Left lung (tissue), 10 donors: Measurements from ENCODE around the gene PREPL. TPM values are rescaled to one million over a fixed set of nuclear protein-coding genes. Genes with fewer than 3 reads are reported as not detected.

ENCODE experiments used
- ATAC-seq: fragments of 200-7000 bp; cut with Tn5 transposase; one replicate; pipeline ENCODE4 v1.9.1; 2020; ENCODE audit warnings: moderate library complexity
- DNase-seq, 4 donors: peaks; one replicate each; pipeline ENCODE4 v3.0.0-alpha.2; 2013 to 2020
- H3K27ac ChIP-seq, 2 donors: fragments of 200-600 bp; sonication (generic) in 1 of 2; one replicate each; pipeline versions ENCODE4 v1.5.0 to v1.8.0; 2020 to 2021
- H3K27me3 ChIP-seq, 2 donors: fragments of 200-600 bp; sonication (generic) in 1 of 2; one replicate each; pipeline versions ENCODE4 v1.5.0 to v1.8.0; 2020 to 2021
- H3K36me3 ChIP-seq, 2 donors: fragments of 200-600 bp; sonication (generic) in 1 of 2; one replicate each; pipeline versions ENCODE4 v1.5.0 to v1.8.0; 2020 to 2021
- H3K4me1 ChIP-seq, 2 donors: fragments of 200-600 bp; one replicate each; pipeline ENCODE4 v1.8.0; 2021
- H3K4me3 ChIP-seq, 2 donors: fragments of 200-600 bp; sonication (generic) in 1 of 2; one replicate each; pipeline versions ENCODE4 v1.5.0 to v1.8.0; 2020 to 2021; ENCODE audit warnings: mild to moderate bottlenecking in 1 of 2
- H3K9me3 ChIP-seq, 2 donors: fragments of 200-600 bp; sonication (generic) in 1 of 2; one replicate each; pipeline versions ENCODE4 v1.5.0 to v1.8.0; 2020 to 2021
- CTCF ChIP-seq, 2 donors: fragments of 200-600 bp; sonication (generic) in 1 of 2; IDR thresholded peaks; one replicate each; pipeline versions ENCODE4 v1.5.0 to v1.8.0; 2021; ENCODE audit warnings: antibody characterized with exemption in 2 of 2
- intact Hi-C, 2 donors: fragments of 100-400 bp; cut with DNase I; formaldehyde crosslinking; loops; one replicate each; pipeline versions ENCODE4 v1.11.2 to v1.14.2; 2022
- polyA plus RNA-seq, 6 donors: library from polyadenylated mRNA; unstranded; fragments of 120-200 nt; gene quantifications; one replicate each; pipeline ENCODE4 v1.2.1, GENCODE V29; 2013; ENCODE audit not compliant: insufficient read length in 6 of 6
- total RNA-seq, 2 donors: library from RNA; stranded (reverse); fragmentation: NEBNext Ultra II Directional; extraction: Animal tissue kit (Norgen Biotek cat#: 25700); gene quantifications; one replicate each; pipeline ENCODE4 v1.2.1, GENCODE V29; 2021
- donor health status: DM: no; HTN: yes; CAD: no.
- donor health status: DM: no; HTN: no; CAD: no.

The PREPL gene
- total and polyA plus RNA-seq, 8 donors: 46.0 to 116 (median 90.5) TPM

- no peak for TF ChIP-seq CTCF (IDR thresholded peaks at IDR 0.05)
- Histone ChIP-seq H3K4me1 (no peaks in the 10 kb centered on the region), H3K36me3 (no peaks in the 10 kb centered on the region), H3K4me3 (no peak overlapping the region), H3K27ac (no peak overlapping the region), H3K9me3 (no peaks in the 10 kb centered on the region), H3K27me3 (no peaks in the 10 kb centered on the region)
- DNase-seq (no peak), ATAC-seq (no peak)
- intact Hi-C loops: no loop called here
Observed at GRCh38 chr2:44371445-44371844, 10.2 kb upstream of the PREPL start.

- Histone ChIP-seq H3K4me1 (no peaks in the 10 kb centered on the region), H3K27ac (no peak overlapping the region), H3K36me3 (no peaks in the 10 kb centered on the region), H3K9me3 (no peaks in the 10 kb centered on the region), H3K27me3 (no peaks in the 10 kb centered on the region), H3K4me3 (no peak overlapping the region)
- TF ChIP-seq CTCF (IDR thresholded peaks at IDR 0.05): no peak
- intact Hi-C loops: no loop called here
- DNase-seq (no peak), ATAC-seq (no peak)
Observed at GRCh38 chr2:44369392-44369791, 8.1 kb upstream of the PREPL start.

- H3K4me3 ChIP-seq: no peak overlapping the region
- DNase-seq (no peak), ATAC-seq (no peak)
- peaks cover 0 to 7% of the 10 kb centered on the region in 2 donors for H3K4me1 ChIP-seq
- TF ChIP-seq CTCF (IDR thresholded peaks at IDR 0.05): no peak
- no peaks in the 10 kb centered on the region for H3K36me3 ChIP-seq
- no peaks in the 10 kb centered on the region for H3K27me3 ChIP-seq
- H3K27ac ChIP-seq: no peak overlapping the region
- intact Hi-C loops: no loop called here
- H3K9me3 ChIP-seq: no peaks in the 10 kb centered on the region
Observed at GRCh38 chr2:44367591-44367990, 6.3 kb upstream of the PREPL start.

- intact Hi-C loops: no loop called here
- ATAC-seq: no peak
- H3K27ac ChIP-seq: no peak overlapping the region
- no peaks in the 10 kb centered on the region for H3K36me3 ChIP-seq
- DNase-seq: no peak
- H3K4me1 ChIP-seq: peaks cover 8 to 21% of the 10 kb centered on the region in 2 donors
- H3K9me3 ChIP-seq: no peaks in the 10 kb centered on the region
- no peak overlapping the region for H3K4me3 ChIP-seq
- no peaks in the 10 kb centered on the region for H3K27me3 ChIP-seq
- no peak for TF ChIP-seq CTCF (IDR thresholded peaks at IDR 0.05)
Observed at GRCh38 chr2:44364604-44365003, 3.3 kb upstream of the PREPL start.

GRCh38 chr2:44362207-44363015 is 1.1 kb upstream of the PREPL start:
- TF ChIP-seq CTCF (IDR thresholded peaks at IDR 0.05): no peak
- no peaks in the 10 kb centered on the region for H3K36me3 ChIP-seq
- no peaks in the 10 kb centered on the region for H3K27me3 ChIP-seq
- peak overlapping the region; percentile 77 to 95 for H3K4me3 ChIP-seq
- intact Hi-C loops: no loop called here
- ATAC-seq: peak; percentile 44
- peak; percentile 35 to 78 (median 44) for DNase-seq
- H3K27ac ChIP-seq: peak overlapping the region; percentile 97
- peaks cover 15 to 42% of the 10 kb centered on the region in 2 donors for H3K4me1 ChIP-seq
- H3K9me3 ChIP-seq: no peaks in the 10 kb centered on the region
